B cell (primary cell): Measurements from ENCODE around the gene PBX2. TPM values are rescaled to one million over a fixed set of nuclear protein-coding genes. Genes with fewer than 3 reads are reported as not detected.
"Not testable (repeated sequence)": the region's sequence is repeated elsewhere in the genome, so short reads cannot be mapped to it uniquely, and the experiment has no call there.

Experiments
- ATAC-seq: fragments of 200-7000 bp; cut with Tn5 transposase; one replicate; pipeline ENCODE4 v1.10.0; 2021; ENCODE audit warnings: low read depth, mild to moderate bottlenecking, moderate number of reproducible peaks, moderate library complexity
- CTCF ChIA-PET: fragments of 350-600 bp; sonication (Branson Sonifier 250); formaldehyde crosslinking; loops from one replicate; lab custom pipeline; 2021; ENCODE audit warnings: antibody characterized with exemption, inconsistent platforms; lab: Charles Lee
- POLR2A ChIA-PET: fragments of 350-600 bp; sonication (Branson Sonifier 250); formaldehyde crosslinking; loops from one replicate; lab custom pipeline; 2021; ENCODE audit warnings: antibody characterized with exemption; lab: Charles Lee
- DNase-seq: peaks from one replicate; pipeline ENCODE4 v3.0.0; 2013
- H2AFZ ChIP-seq: 2 replicates; pipeline ENCODE4 v1.6.1; 2012; ENCODE audit warnings: mild to moderate bottlenecking, low read depth, low read length; ENCODE audit not compliant: insufficient read depth, poor library complexity, severe bottlenecking
- H3K27ac ChIP-seq, 2 donors: 1 replicate in 1 of 2; 2 replicates in 1 of 2; pipeline ENCODE4 v1.5.1; 2012 to 2013; ENCODE audit warnings: low read length in 2 of 2, mild to moderate bottlenecking in 2 of 2, moderate library complexity in 1 of 2
- H3K27me3 ChIP-seq, 4 experiments: fragments of 200-600 bp in 1 of 4; sonication (generic) in 1 of 4; replicated peaks in 1 of 4; 1 replicate in 2 of 4; 2 replicates in 2 of 4; pipeline versions ENCODE4 v1.6.1 to v1.7.0; 2013 to 2016; ENCODE audit warnings: low read length in 3 of 4, mild to moderate bottlenecking in 2 of 4, mixed read lengths in 1 of 4, moderate library complexity in 1 of 4; ENCODE audit not compliant: insufficient read depth in 4 of 4, control insufficient read depth in 3 of 4; ENCODE audit errors: control extremely low read depth in 1 of 4
- H3K36me3 ChIP-seq, 2 experiments: replicated peaks in 1 of 2; 1 replicate in 1 of 2; 2 replicates in 1 of 2; pipeline versions ENCODE4 v1.6.1 to v1.7.1; 2013; ENCODE audit warnings: low read length in 1 of 2; ENCODE audit not compliant: insufficient read depth in 2 of 2, control insufficient read depth in 1 of 2; ENCODE audit errors: control extremely low read depth in 1 of 2, extremely low read depth in 1 of 2
- H3K4me1 ChIP-seq, 2 donors: fragments of 200-600 bp in 1 of 2; sonication (generic) in 1 of 2; 1 replicate in 1 of 2; 2 replicates in 1 of 2; pipeline versions ENCODE4 v1.5.1 to v1.6.1; 2013 to 2017; ENCODE audit warnings: low read length in 2 of 2; ENCODE audit not compliant: control insufficient read depth in 2 of 2, insufficient read depth in 2 of 2
- H3K4me2 ChIP-seq: replicated peaks from 2 replicates; pipeline ENCODE3; 2012; ENCODE audit warnings: mild to moderate bottlenecking, low read depth, low read length; ENCODE audit not compliant: poor library complexity, severe bottlenecking
- H3K4me3 ChIP-seq, 5 experiments: fragments of 200-600 bp in 1 of 5; sonication (generic) in 1 of 5; 1 replicate in 3 of 5; 2 replicates in 2 of 5; pipeline versions ENCODE4 v1.5.1 to v1.7.0; 2011 to 2016; ENCODE audit warnings: low read length in 4 of 5, mild to moderate bottlenecking in 4 of 5, low read depth in 2 of 5, control low read depth in 1 of 5, moderate library complexity in 1 of 5; ENCODE audit not compliant: insufficient read depth in 1 of 5; ENCODE audit errors: control extremely low read depth in 1 of 5, extremely low read depth in 1 of 5
- H3K79me2 ChIP-seq: fragments of 200-600 bp; sonication (generic); one replicate; pipeline ENCODE4 v1.6.0; 2016; ENCODE audit warnings: low read length; ENCODE audit not compliant: control insufficient read depth, insufficient read depth
- H3K9ac ChIP-seq: fragments of 200-600 bp; sonication (generic); 2 replicates; pipeline ENCODE4 v1.6.1; 2017; ENCODE audit warnings: mild to moderate bottlenecking, low read length, moderate library complexity
- H3K9me3 ChIP-seq, 3 donors: one replicate each; pipeline versions ENCODE4 v1.6.1 to v1.7.1; 2013; ENCODE audit warnings: low read length in 2 of 3; ENCODE audit not compliant: control insufficient read depth in 2 of 3, insufficient read depth in 1 of 3; ENCODE audit errors: control extremely low read depth in 1 of 3
- H4K20me1 ChIP-seq: 2 replicates; pipeline ENCODE4 v1.6.0; 2012; ENCODE audit warnings: mild to moderate bottlenecking, low read length; ENCODE audit not compliant: insufficient read depth, control insufficient read depth, poor library complexity, severe bottlenecking
- H3K27ac Mint-ChIP-seq: one replicate; pipeline ENCODE4 v1.8.0; 2021; ENCODE audit warnings: mixed read lengths
- H3K27me3 Mint-ChIP-seq: one replicate; pipeline ENCODE4 v1.8.0; 2021; ENCODE audit warnings: mixed read lengths
- H3K4me1 Mint-ChIP-seq: one replicate; pipeline ENCODE4 v1.8.0; 2021; ENCODE audit warnings: mixed read lengths
- H3K4me3 Mint-ChIP-seq: one replicate; pipeline ENCODE4 v1.8.0; 2021; ENCODE audit warnings: mixed read lengths
- H3K9me3 Mint-ChIP-seq: one replicate; pipeline ENCODE4 v1.8.0; 2022; ENCODE audit warnings: mixed read lengths; ENCODE audit not compliant: insufficient read depth
- EZH2 ChIP-seq: IDR thresholded peaks from 2 replicates; pipeline ENCODE4 v1.6.1; 2012; ENCODE audit warnings: borderline replicate concordance, low read depth, mild to moderate bottlenecking, moderate library complexity, low read length; ENCODE audit not compliant: insufficient read depth, poor library complexity, severe bottlenecking
- WGBS: methylation state at CpG from one replicate; pipeline ENCODE4 v1.1.5; 2013; ENCODE audit warnings: missing lambda C conversion rate; ENCODE audit not compliant: insufficient coverage; 5-methylcytosine and 5-hydroxymethylcytosine counted together
- intact Hi-C: fragments of 100-400 bp; cut with micrococcal nuclease; formaldehyde crosslinking; loops from one replicate; pipeline ENCODE4 v1.10.0; 2022
- polyA plus RNA-seq: library from polyadenylated mRNA; depleted of rRNA; stranded (reverse); fragments of >200 nt; gene quantifications from 2 replicates; pipeline ENCODE4 v1.2.3, GENCODE V29; 2012
- total RNA-seq, 2 donors: library from RNA; stranded (reverse); fragments of 120-200 nt in 1 of 2; gene quantifications; 1 replicate in 1 of 2; 2 replicates in 1 of 2; pipeline versions ENCODE4 v1.2.3 to v1.2.4, GENCODE V29; 2013 to 2022
- TF ChIP-seq, protein P1 (sequence below): fragments of 200-600 bp; IDR thresholded peaks from one replicate; pipeline ENCODE4 v1.8.0; 2022; ENCODE audit warnings: antibody characterized with exemption, mild to moderate bottlenecking

Gene PBX2
- total and polyA plus RNA-seq, 2 donors (not counting 1 experiment from before 2014, with no cell fraction given) = 128 to 188 TPM

DNA sequence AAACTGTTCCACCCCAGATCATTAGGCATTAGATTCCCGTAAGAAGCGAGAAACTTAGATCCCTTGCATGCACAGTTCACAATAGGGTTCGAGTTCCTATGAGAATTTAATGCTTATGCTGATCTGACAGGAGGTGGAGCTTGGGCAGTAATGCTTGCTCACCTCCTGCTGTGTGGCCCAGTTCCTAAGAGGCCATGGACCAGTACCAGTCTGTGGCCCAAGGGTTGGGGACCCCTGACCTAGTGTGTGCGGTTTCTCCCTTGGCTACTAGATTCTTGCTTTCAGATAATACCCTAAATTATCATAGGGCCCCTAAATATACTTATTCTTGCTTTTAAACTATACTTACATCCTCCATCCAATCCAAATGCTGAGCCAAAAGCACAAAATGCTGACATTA lies 4.4 kb upstream of the PBX2 start:
- DNase-seq (no peak), ATAC-seq (no peak)
- TF ChIP-seq EZH2 = no peak
- TF ChIP-seq, protein P1, sequence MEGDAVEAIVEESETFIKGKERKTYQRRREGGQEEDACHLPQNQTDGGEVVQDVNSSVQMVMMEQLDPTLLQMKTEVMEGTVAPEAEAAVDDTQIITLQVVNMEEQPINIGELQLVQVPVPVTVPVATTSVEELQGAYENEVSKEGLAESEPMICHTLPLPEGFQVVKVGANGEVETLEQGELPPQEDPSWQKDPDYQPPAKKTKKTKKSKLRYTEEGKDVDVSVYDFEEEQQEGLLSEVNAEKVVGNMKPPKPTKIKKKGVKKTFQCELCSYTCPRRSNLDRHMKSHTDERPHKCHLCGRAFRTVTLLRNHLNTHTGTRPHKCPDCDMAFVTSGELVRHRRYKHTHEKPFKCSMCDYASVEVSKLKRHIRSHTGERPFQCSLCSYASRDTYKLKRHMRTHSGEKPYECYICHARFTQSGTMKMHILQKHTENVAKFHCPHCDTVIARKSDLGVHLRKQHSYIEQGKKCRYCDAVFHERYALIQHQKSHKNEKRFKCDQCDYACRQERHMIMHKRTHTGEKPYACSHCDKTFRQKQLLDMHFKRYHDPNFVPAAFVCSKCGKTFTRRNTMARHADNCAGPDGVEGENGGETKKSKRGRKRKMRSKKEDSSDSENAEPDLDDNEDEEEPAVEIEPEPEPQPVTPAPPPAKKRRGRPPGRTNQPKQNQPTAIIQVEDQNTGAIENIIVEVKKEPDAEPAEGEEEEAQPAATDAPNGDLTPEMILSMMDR = no peak
- H3K27ac Mint-ChIP-seq = peak overlapping the region; percentile 99
- H4K20me1 ChIP-seq = no peaks in the 10 kb centered on the region
- H3K27me3 ChIP-seq = no peaks in the 10 kb centered on the region
- ChIA-PET CTCF (interaction anchor here (1.4 to 1.6 kb wide), 3 partner anchors 12 to 592 kb away, joined by 3 to 4 read pairs (median 3); partner anchors contain the start of gene ATF6B), POLR2A (interaction anchor here (0.7 to 1.8 kb wide), 3 partner anchors 14 to 77 kb away, joined by 3 to 7 read pairs (median 3); partner anchors contain the start of gene RNF5)
- H3K4me3 Mint-ChIP-seq = peak overlapping the region; percentile 95
- no peak overlapping the region for H2AFZ ChIP-seq
- intact Hi-C loops = loop anchor here (10.0 kb wide), 2 partner anchors 460 to 700 kb away; partner anchors contain the start of genes CLIC1 and MICB
- WGBS = 86% methylated on average over 1 of the region's 4 CpGs
- no peaks in the 10 kb centered on the region for H3K27me3 Mint-ChIP-seq
- H3K9me3 Mint-ChIP-seq = no peaks in the 10 kb centered on the region
- H3K79me2 ChIP-seq = peaks cover 38% of the 10 kb centered on the region
- peaks cover 40 to 59% of the 10 kb centered on the region in 2 donors for H3K4me1 ChIP-seq
- peak overlapping the region; percentile 62 for H3K9ac ChIP-seq
- H3K27ac ChIP-seq = peak overlapping the region; percentile 77 to 100
- no peaks in the 10 kb centered on the region for H3K9me3 ChIP-seq
- peaks cover 64% of the 10 kb centered on the region for H3K4me1 Mint-ChIP-seq
- peak overlapping the region; percentile 91 for H3K4me2 ChIP-seq
- H3K36me3 ChIP-seq = peaks cover 0 to 13% of the 10 kb centered on the region in 2 experiments
- H3K4me3 ChIP-seq = no peak overlapping the region

DNA sequence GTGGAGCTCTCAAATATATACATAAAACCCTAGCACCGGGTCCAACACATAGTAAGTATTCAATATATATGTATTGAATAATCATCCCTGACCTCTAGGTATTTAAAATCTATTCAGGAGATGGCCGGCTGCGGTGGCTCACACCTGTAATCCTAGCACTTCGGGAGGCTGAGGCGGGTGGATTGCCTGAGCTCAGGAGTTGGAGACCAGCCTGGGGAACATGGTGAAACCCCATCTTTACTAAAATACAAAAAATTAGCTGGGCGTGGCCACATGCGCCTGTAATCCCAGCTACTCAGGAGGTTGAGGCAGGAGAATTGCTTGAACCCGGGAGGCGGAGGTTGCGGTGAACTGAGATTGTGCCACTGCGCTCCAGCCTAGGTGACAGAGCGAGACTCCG lies 3.1 kb upstream of the PBX2 start:
- H3K9me3 Mint-ChIP-seq, H3K27me3 ChIP-seq, H3K9me3 ChIP-seq, DNase-seq, H4K20me1 ChIP-seq, ATAC-seq, H3K27me3 Mint-ChIP-seq: not testable (repeated sequence)
- Mint-ChIP-seq H3K27ac (peak overlapping the region; percentile 96), H3K4me1 (peaks cover 75% of the 10 kb centered on the region), H3K4me3 (peak overlapping the region; percentile 91)
- peak overlapping the region; percentile 96 for H3K9ac ChIP-seq
- H3K27ac ChIP-seq = peak overlapping the region; percentile 93 to 97
- intact Hi-C loops = loop anchor here (10.0 kb wide), 2 partner anchors 458 to 698 kb away; partner anchors contain the start of genes CLIC1 and MICB
- peaks cover 50 to 71% of the 10 kb centered on the region in 2 donors for H3K4me1 ChIP-seq
- peaks cover 50% of the 10 kb centered on the region for H3K79me2 ChIP-seq
- ChIA-PET CTCF (interaction anchor here (0.9 to 1.6 kb wide), 7 partner anchors 14 to 593 kb away, joined by 3 to 8 read pairs (median 4); partner anchors contain the start of gene ATF6B), POLR2A (interaction anchor here (0.7 to 1.6 kb wide), 5 partner anchors 14 to 423 kb away, joined by 3 to 10 read pairs (median 6); partner anchors contain the start of genes AGPAT1 and ATF6B)
- peak overlapping the region; percentile 72 to 99 (median 95) for H3K4me3 ChIP-seq
- 91% methylated on average over 5 of the region's 13 CpGs for WGBS
- peak overlapping the region; percentile 63 for H2AFZ ChIP-seq
- peak overlapping the region; percentile 91 for H3K4me2 ChIP-seq
- peaks cover 0 to 14% of the 10 kb centered on the region in 2 experiments for H3K36me3 ChIP-seq
